ENCODE data around the gene EIF3I.

- TF ChIP-seq EGR1 (IDR thresholded peaks at IDR 0.05) (no peak), EP300 (IDR thresholded peaks at IDR 0.05; ENCODE audit: borderline replicate concordance) (no peak), RAD21 (IDR thresholded peaks at IDR 0.05; ENCODE audit: low read depth) (no peak), CREB1 (IDR thresholded peaks at IDR 0.05; ENCODE audit: low read depth) (no peak), REST (IDR thresholded peaks at IDR 0.05; ENCODE audit: low read depth) (no peak), TAF1 (IDR thresholded peaks at IDR 0.05; ENCODE audit: low read depth) (no peak), NFIC (IDR thresholded peaks at IDR 0.05) (no peak), TEAD4 (IDR thresholded peaks at IDR 0.05) (no peak), YY1 (IDR thresholded peaks at IDR 0.05; ENCODE audit: low read depth) (no peak), TCF12 (IDR thresholded peaks at IDR 0.05; ENCODE audit: low read depth) (no peak), MAX (IDR thresholded peaks at IDR 0.05) (no peak), CEBPB (IDR thresholded peaks at IDR 0.05) (no peak)
- TF ChIP-seq, protein P1, sequence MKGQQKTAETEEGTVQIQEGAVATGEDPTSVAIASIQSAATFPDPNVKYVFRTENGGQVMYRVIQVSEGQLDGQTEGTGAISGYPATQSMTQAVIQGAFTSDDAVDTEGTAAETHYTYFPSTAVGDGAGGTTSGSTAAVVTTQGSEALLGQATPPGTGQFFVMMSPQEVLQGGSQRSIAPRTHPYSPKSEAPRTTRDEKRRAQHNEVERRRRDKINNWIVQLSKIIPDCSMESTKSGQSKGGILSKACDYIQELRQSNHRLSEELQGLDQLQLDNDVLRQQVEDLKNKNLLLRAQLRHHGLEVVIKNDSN (IDR thresholded peaks at IDR 0.05): no peak
Measured at GRCh38 chr1:32276032-32276782, 54.0 kb downstream of the EIF3I start.
